Measurements from ENCODE around the gene KERA.

Gene KERA

GRCh38 chr12:91103101-91103500 lies 45.3 kb upstream of the KERA start:
- DNase-seq (ENCODE audit: low read depth, low spot score): no peak
- no peak for TF ChIP-seq CTCF (IDR thresholded peaks at IDR 0.05; ENCODE audit: insufficient read depth, low read length, missing control alignments)
- ChIA-PET CTCF (interaction anchor here (1.0 to 2.0 kb wide), 4 partner anchors 113 to 257 kb away, joined by 3 to 4 read pairs (median 3); no protein-coding TSS in a partner anchor), POLR2A (no interaction called here)
- no peak overlapping the region for H3K4me3 ChIP-seq (ENCODE audit: low read depth, low read length)

- no peak overlapping the region for H3K4me3 ChIP-seq (ENCODE audit: low read depth, low read length)
- peak; percentile 23 for DNase-seq (ENCODE audit: low read depth, low spot score)
- POLR2A ChIA-PET: interaction anchor here (1.0 to 1.2 kb wide), 2 partner anchors 8 to 11 kb away, joined by 5 to 6 read pairs; partner anchors contain the start of gene LUM
- CTCF ChIA-PET: interaction anchor here (0.6 to 1.6 kb wide), 3 partner anchors 8 to 1998 kb away, joined by 3 to 4 read pairs (median 3); no protein-coding TSS in a partner anchor
- TF ChIP-seq CTCF (IDR thresholded peaks at IDR 0.05; ENCODE audit: insufficient read depth, low read length, missing control alignments): no peak
Observed at GRCh38 chr12:91100906-91101305, 43.1 kb upstream of the KERA start.

- no peak overlapping the region for H3K4me3 ChIP-seq (ENCODE audit: low read depth, low read length)
- ChIA-PET CTCF (interaction anchor here (0.6 to 2.4 kb wide), 4 partner anchors 9 to 256 kb away, joined by 3 to 27 read pairs (median 4); no protein-coding TSS in a partner anchor), POLR2A (interaction anchor here (0.6 kb wide), 1 partner anchor 26 kb away, joined by 3 read pairs; no protein-coding TSS in a partner anchor)
- TF ChIP-seq CTCF (IDR thresholded peaks at IDR 0.05; ENCODE audit: insufficient read depth, low read length, missing control alignments): no peak
- DNase-seq (ENCODE audit: low read depth, low spot score): no peak
Observed at GRCh38 chr12:91099836-91100235, 42.0 kb upstream of the KERA start.

GRCh38 chr12:91099341-91099740 lies 41.5 kb upstream of the KERA start:
- POLR2A ChIA-PET: interaction anchor here (0.6 to 1.2 kb wide), 3 partner anchors 9 to 229 kb away, joined by 3 to 5 read pairs (median 4); no protein-coding TSS in a partner anchor
- TF ChIP-seq CTCF (IDR thresholded peaks at IDR 0.05; ENCODE audit: insufficient read depth, low read length, missing control alignments): no peak
- DNase-seq (ENCODE audit: low read depth, low spot score): no peak
- H3K4me3 ChIP-seq (ENCODE audit: low read depth, low read length): no peak overlapping the region
- CTCF ChIA-PET: interaction anchor here (0.6 to 2.4 kb wide), 5 partner anchors 9 to 256 kb away, joined by 3 to 27 read pairs (median 4); no protein-coding TSS in a partner anchor

GRCh38 chr12:91098941-91099340 lies 41.1 kb upstream of the KERA start:
- no peak overlapping the region for H3K4me3 ChIP-seq (ENCODE audit: low read depth, low read length)
- ChIA-PET CTCF (interaction anchor here (0.6 to 2.4 kb wide), 5 partner anchors 10 to 229 kb away, joined by 3 to 27 read pairs (median 5); partner anchors contain the start of gene LUM), POLR2A (interaction anchor here (0.5 to 1.2 kb wide), 5 partner anchors 9 to 229 kb away, joined by 3 to 5 read pairs (median 3); no protein-coding TSS in a partner anchor)
- TF ChIP-seq CTCF (IDR thresholded peaks at IDR 0.05; ENCODE audit: insufficient read depth, low read length, missing control alignments): no peak
- DNase-seq (ENCODE audit: low read depth, low spot score): peak; percentile 78

GRCh38 chr12:91098461-91098860 lies 40.6 kb upstream of the KERA start:
- no peak for TF ChIP-seq CTCF (IDR thresholded peaks at IDR 0.05; ENCODE audit: insufficient read depth, low read length, missing control alignments)
- POLR2A ChIA-PET: interaction anchor here (0.5 to 1.2 kb wide), 4 partner anchors 10 to 230 kb away, joined by 3 to 5 read pairs (median 4); no protein-coding TSS in a partner anchor
- no peak for DNase-seq (ENCODE audit: low read depth, low spot score)
- no peak overlapping the region for H3K4me3 ChIP-seq (ENCODE audit: low read depth, low read length)
- CTCF ChIA-PET: interaction anchor here (0.8 to 2.4 kb wide), 4 partner anchors 10 to 229 kb away, joined by 3 to 27 read pairs (median 5); partner anchors contain the start of gene LUM
